Activated CD8-positive, alpha-beta memory T cell treated with anti-CD3 and anti-CD28 coated beads, Interleukin-2, amount 10 ng/mL, durations not matched to agents 7 days and 5 days (primary cell): ENCODE results near the gene CRISPLD2. TPM values are rescaled to one million over a fixed set of nuclear protein-coding genes. Genes with fewer than 3 reads are reported as not detected.

ENCODE experiments used
- ATAC-seq: fragments of 150-1000 bp; cut with Tn5 transposase; one replicate; pipeline ENCODE4 v1.10.0; 2021; ENCODE audit warnings: moderate library complexity
- CTCF ChIA-PET: fragments of 350-600 bp; sonication (Branson Sonifier 250); formaldehyde crosslinking; loops from one replicate; lab custom pipeline; 2021; ENCODE audit warnings: antibody characterized with exemption; lab: Charles Lee
- DNase-seq: peaks from one replicate; pipeline ENCODE4 v3.0.0-alpha.2; 2020
- H3K27ac Mint-ChIP-seq: one replicate; pipeline ENCODE4 v1.8.0; 2021; ENCODE audit warnings: mild to moderate bottlenecking, mixed read lengths
- H3K27me3 Mint-ChIP-seq: one replicate; pipeline ENCODE4 v1.8.0; 2021; ENCODE audit warnings: mixed read lengths
- H3K36me3 Mint-ChIP-seq: one replicate; pipeline ENCODE4 v1.8.0; 2021; ENCODE audit warnings: mild to moderate bottlenecking, mixed read lengths
- H3K4me1 Mint-ChIP-seq: one replicate; pipeline ENCODE4 v1.8.0; 2021; ENCODE audit warnings: mixed read lengths
- H3K4me3 Mint-ChIP-seq: one replicate; pipeline ENCODE4 v1.8.0; 2021; ENCODE audit warnings: mild to moderate bottlenecking, moderate library complexity, mixed read lengths
- H3K9me3 Mint-ChIP-seq: one replicate; pipeline ENCODE4 v1.8.0; 2022; ENCODE audit warnings: low read depth, mixed read lengths
- total RNA-seq, 2 experiments: library from RNA; stranded (reverse); gene quantifications; one replicate each; pipeline ENCODE4 v1.2.3, GENCODE V29; 2021

CRISPLD2 gene
- total RNA-seq, 2 experiments from 2014 or later = not detected

GRCh38 chr16:84842516-84843148 is 22.8 kb downstream of the CRISPLD2 start:
- CTCF ChIA-PET = no interaction called here
- DNase-seq = no peak
- peaks cover 38% of the 10 kb centered on the region for H3K27me3 Mint-ChIP-seq
- no peak for ATAC-seq
- H3K4me3 Mint-ChIP-seq = no peak overlapping the region
- no peaks in the 10 kb centered on the region for H3K36me3 Mint-ChIP-seq
- no peak overlapping the region for H3K27ac Mint-ChIP-seq
- peaks cover 7% of the 10 kb centered on the region for H3K4me1 Mint-ChIP-seq
- no peaks in the 10 kb centered on the region for H3K9me3 Mint-ChIP-seq

GRCh38 chr16:84843149-84844048 is 23.6 kb downstream of the CRISPLD2 start:
- H3K4me1 Mint-ChIP-seq = peaks cover 7% of the 10 kb centered on the region

GRCh38 chr16:84844049-84844350 is 24.2 kb downstream of the CRISPLD2 start:
- CTCF ChIA-PET = no interaction called here
- H3K4me1 Mint-ChIP-seq = peaks cover 7% of the 10 kb centered on the region
- DNase-seq = no peak

More at GRCh38 chr16:84843149-84844048, 23.6 kb downstream of the CRISPLD2 start:
- no peaks in the 10 kb centered on the region for H3K36me3 Mint-ChIP-seq
- DNase-seq (no peak), ATAC-seq (no peak)
- H3K27ac Mint-ChIP-seq = no peak overlapping the region
- CTCF ChIA-PET = no interaction called here
- no peaks in the 10 kb centered on the region for H3K9me3 Mint-ChIP-seq
- peaks cover 43% of the 10 kb centered on the region for H3K27me3 Mint-ChIP-seq
- H3K4me3 Mint-ChIP-seq = no peak overlapping the region

GRCh38 chr16:84844559-84845495 is 25.0 kb downstream of the CRISPLD2 start:
- Mint-ChIP-seq H3K27me3 (peaks cover 44% of the 10 kb centered on the region), H3K4me1 (peaks cover 7% of the 10 kb centered on the region), H3K36me3 (no peaks in the 10 kb centered on the region), H3K27ac (no peak overlapping the region), H3K9me3 (no peaks in the 10 kb centered on the region), H3K4me3 (no peak overlapping the region)
- CTCF ChIA-PET = no interaction called here
- ATAC-seq (no peak), DNase-seq (no peak)

More at GRCh38 chr16:84844049-84844350, 24.2 kb downstream of the CRISPLD2 start:
- ATAC-seq = no peak
- Mint-ChIP-seq H3K27ac (no peak overlapping the region), H3K4me3 (no peak overlapping the region), H3K9me3 (no peaks in the 10 kb centered on the region), H3K36me3 (no peaks in the 10 kb centered on the region), H3K27me3 (peaks cover 44% of the 10 kb centered on the region)

GRCh38 chr16:84845496-84846002 is 25.8 kb downstream of the CRISPLD2 start:
- H3K27me3 Mint-ChIP-seq = peaks cover 41% of the 10 kb centered on the region
- H3K9me3 Mint-ChIP-seq = no peaks in the 10 kb centered on the region
- no peak overlapping the region for H3K4me3 Mint-ChIP-seq
- H3K4me1 Mint-ChIP-seq = peaks cover 7% of the 10 kb centered on the region
- no peak for ATAC-seq
- no peaks in the 10 kb centered on the region for H3K36me3 Mint-ChIP-seq
- DNase-seq = no peak
- CTCF ChIA-PET = no interaction called here
- no peak overlapping the region for H3K27ac Mint-ChIP-seq

GRCh38 chr16:84847564-84848355 is 28.0 kb downstream of the CRISPLD2 start:
- CTCF ChIA-PET = no interaction called here
- no peak overlapping the region for H3K27ac Mint-ChIP-seq
- peaks cover 7% of the 10 kb centered on the region for H3K4me1 Mint-ChIP-seq
- H3K4me3 Mint-ChIP-seq = no peak overlapping the region
- peaks cover 21% of the 10 kb centered on the region for H3K27me3 Mint-ChIP-seq
- no peaks in the 10 kb centered on the region for H3K36me3 Mint-ChIP-seq
- DNase-seq (no peak), ATAC-seq (no peak)
- no peaks in the 10 kb centered on the region for H3K9me3 Mint-ChIP-seq

- no peaks in the 10 kb centered on the region for H3K9me3 Mint-ChIP-seq
Observed at GRCh38 chr16:84848986-84849634, 29.3 kb downstream of the CRISPLD2 start.

GRCh38 chr16:84849751-84850150 is 30.0 kb downstream of the CRISPLD2 start:
- Mint-ChIP-seq H3K27me3 (peaks cover 12% of the 10 kb centered on the region), H3K4me1 (no peaks in the 10 kb centered on the region), H3K27ac (no peak overlapping the region), H3K9me3 (no peaks in the 10 kb centered on the region), H3K36me3 (no peaks in the 10 kb centered on the region), H3K4me3 (no peak overlapping the region)
- ATAC-seq = no peak
- DNase-seq = no peak
- CTCF ChIA-PET = interaction anchor here (0.7 kb wide), 1 partner anchor 9 kb away, joined by 3 read pairs; no protein-coding TSS in a partner anchor

More at GRCh38 chr16:84848986-84849634, 29.3 kb downstream of the CRISPLD2 start:
- Mint-ChIP-seq H3K36me3 (no peaks in the 10 kb centered on the region), H3K4me3 (no peak overlapping the region), H3K27ac (no peak overlapping the region), H3K27me3 (peaks cover 12% of the 10 kb centered on the region), H3K4me1 (no peaks in the 10 kb centered on the region)
- CTCF ChIA-PET = interaction anchor here (0.7 kb wide), 1 partner anchor 10 kb away, joined by 3 read pairs; no protein-coding TSS in a partner anchor
- DNase-seq = no peak
- no peak for ATAC-seq

- H3K4me1 Mint-ChIP-seq = no peaks in the 10 kb centered on the region
- H3K27ac Mint-ChIP-seq = no peak overlapping the region
- DNase-seq = no peak
- no peaks in the 10 kb centered on the region for H3K9me3 Mint-ChIP-seq
- ATAC-seq = no peak
- H3K27me3 Mint-ChIP-seq = peaks cover 12% of the 10 kb centered on the region
- CTCF ChIA-PET = no interaction called here
- no peaks in the 10 kb centered on the region for H3K36me3 Mint-ChIP-seq
- no peak overlapping the region for H3K4me3 Mint-ChIP-seq
Observed at GRCh38 chr16:84850714-84851113, 30.9 kb downstream of the CRISPLD2 start.

- H3K36me3 Mint-ChIP-seq = no peaks in the 10 kb centered on the region
- no peak overlapping the region for H3K4me3 Mint-ChIP-seq
- DNase-seq (no peak), ATAC-seq (no peak)
- no peak overlapping the region for H3K27ac Mint-ChIP-seq
- H3K9me3 Mint-ChIP-seq = no peaks in the 10 kb centered on the region
- peaks cover 12% of the 10 kb centered on the region for H3K27me3 Mint-ChIP-seq
- H3K4me1 Mint-ChIP-seq = no peaks in the 10 kb centered on the region
- CTCF ChIA-PET = no interaction called here
Observed at GRCh38 chr16:84851192-84852127, 31.7 kb downstream of the CRISPLD2 start.

GRCh38 chr16:84853534-84853933 is 33.7 kb downstream of the CRISPLD2 start:
- Mint-ChIP-seq H3K4me1 (no peaks in the 10 kb centered on the region), H3K4me3 (no peak overlapping the region), H3K9me3 (no peaks in the 10 kb centered on the region), H3K27ac (no peak overlapping the region), H3K36me3 (no peaks in the 10 kb centered on the region), H3K27me3 (peaks cover 7% of the 10 kb centered on the region)
- CTCF ChIA-PET = no interaction called here
- DNase-seq (no peak), ATAC-seq (no peak)
